Measurements from ENCODE around the gene RBM33. TPM values are rescaled to one million over a fixed set of nuclear protein-coding genes. Genes with fewer than 3 reads are reported as not detected.

The RBM33 gene
- total RNA-seq, 4 donors from 2014 or later = 35.7 to 59.9 (median 44.5) TPM

DNA sequence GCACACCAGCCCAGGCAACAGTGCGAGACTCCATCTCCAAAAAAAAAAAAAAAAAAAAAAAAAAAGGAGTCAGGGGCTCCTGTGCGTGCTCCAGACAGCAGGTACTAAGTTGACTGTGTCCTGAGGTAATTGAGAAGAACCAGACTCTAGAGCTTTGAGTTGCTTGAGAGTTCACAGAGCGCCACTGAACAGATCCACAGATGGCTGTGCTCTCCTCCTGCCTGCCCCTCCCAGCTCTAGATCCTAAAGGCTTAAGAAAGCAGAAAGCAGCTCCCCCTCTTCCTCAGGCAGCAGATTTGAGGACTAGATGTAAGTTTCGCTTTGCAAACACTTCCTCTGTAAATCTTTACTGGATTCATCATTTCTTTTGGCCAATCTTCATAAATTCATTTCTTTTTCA is 129.1 kb downstream of the RBM33 start:
- Histone ChIP-seq H3K4me1 (no peaks in the 10 kb centered on the region), H3K27me3 (no peaks in the 10 kb centered on the region), H3K27ac (no peak overlapping the region), H3K36me3 (peaks cover 42 to 50% of the 10 kb centered on the region in 2 donors), H3K4me3 (replicated peaks in 1 of 3) (no peak overlapping the region), H3K9me3 (no peaks in the 10 kb centered on the region)
- no peak for DNase-seq
- 97 to 100% methylated on average over 4 of the region's 4 CpGs for WGBS, 2 donors
- intact Hi-C loops (cut with DNase I) = no loop called here
- TF ChIP-seq CTCF (IDR thresholded peaks at IDR 0.05) = no peak
- no peak for TF ChIP-seq POLR2A (IDR thresholded peaks at IDR 0.05)

DNA sequence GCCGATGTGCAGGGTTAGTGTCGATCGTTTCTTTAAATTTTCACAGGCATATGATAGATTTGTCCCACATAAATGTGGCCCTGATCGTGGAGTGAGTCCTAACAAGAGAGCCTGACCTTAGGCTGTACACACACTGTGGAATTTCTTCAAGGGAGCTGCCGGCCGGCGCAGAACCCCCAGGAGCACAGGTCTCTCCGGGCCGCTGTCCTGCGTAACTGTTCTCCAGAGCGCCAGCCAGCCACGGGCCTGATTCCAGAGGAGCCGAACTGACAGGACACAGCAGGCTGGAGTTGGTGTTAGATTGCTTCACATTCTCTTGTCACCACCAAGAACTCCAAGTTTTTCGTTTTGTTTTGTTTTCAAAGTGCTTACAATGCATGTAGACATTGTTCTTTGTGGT is 130.5 kb downstream of the RBM33 start:
- H3K36me3 ChIP-seq = peaks cover 35 to 42% of the 10 kb centered on the region in 2 donors

GRCh38 chr7:155775691-155776090 is 131.2 kb downstream of the RBM33 start:
- DNase-seq = no peak
- no peaks in the 10 kb centered on the region for H3K27me3 ChIP-seq
- no peak for TF ChIP-seq POLR2A (IDR thresholded peaks at IDR 0.05)
- no peak for TF ChIP-seq CTCF (IDR thresholded peaks at IDR 0.05)
- H3K36me3 ChIP-seq = peaks cover 32 to 38% of the 10 kb centered on the region in 2 donors
- no peak overlapping the region for H3K4me3 ChIP-seq (replicated peaks in 1 of 3)
- WGBS, 2 donors = 94% methylated on average over 7 of the region's 7 CpGs
- H3K27ac ChIP-seq = no peak overlapping the region
- H3K4me1 ChIP-seq = no peaks in the 10 kb centered on the region
- intact Hi-C loops (cut with DNase I) = no loop called here
- no peaks in the 10 kb centered on the region for H3K9me3 ChIP-seq

More for the DNA sequence above, 130.5 kb downstream of the RBM33 start:
- intact Hi-C loops (cut with DNase I) = no loop called here
- TF ChIP-seq CTCF (IDR thresholded peaks at IDR 0.05) = no peak
- no peak for TF ChIP-seq POLR2A (IDR thresholded peaks at IDR 0.05)
- Histone ChIP-seq H3K27me3 (no peaks in the 10 kb centered on the region), H3K4me3 (replicated peaks in 1 of 3) (no peak overlapping the region), H3K9me3 (no peaks in the 10 kb centered on the region), H3K27ac (no peak overlapping the region), H3K4me1 (no peaks in the 10 kb centered on the region)
- 94 to 95% methylated on average over 14 of the region's 14 CpGs for WGBS, 2 donors
- no peak for DNase-seq

- intact Hi-C loops (cut with DNase I) = no loop called here
- WGBS, 2 donors = 87 to 91% methylated on average over 8 of the region's 8 CpGs
Observed at GRCh38 chr7:155776606-155777005, 132.1 kb downstream of the RBM33 start.

GRCh38 chr7:155778349-155778748 is 133.9 kb downstream of the RBM33 start:
- intact Hi-C loops (cut with DNase I) = no loop called here
- H3K9me3 ChIP-seq = no peaks in the 10 kb centered on the region
- H3K4me3 ChIP-seq (replicated peaks in 1 of 3) = no peak overlapping the region
- no peak overlapping the region for H3K27ac ChIP-seq
- 78 to 80% methylated on average over 6 of the region's 6 CpGs for WGBS, 2 donors
- no peaks in the 10 kb centered on the region for H3K4me1 ChIP-seq
- no peak for DNase-seq
- no peaks in the 10 kb centered on the region for H3K27me3 ChIP-seq
- peaks cover 29 to 37% of the 10 kb centered on the region in 2 donors for H3K36me3 ChIP-seq
- TF ChIP-seq CTCF (IDR thresholded peaks at IDR 0.05) (no peak), POLR2A (IDR thresholded peaks at IDR 0.05) (no peak)

More at GRCh38 chr7:155776606-155777005, 132.1 kb downstream of the RBM33 start:
- TF ChIP-seq CTCF (IDR thresholded peaks at IDR 0.05) = no peak
- TF ChIP-seq POLR2A (IDR thresholded peaks at IDR 0.05) = no peak
- no peaks in the 10 kb centered on the region for H3K4me1 ChIP-seq
- no peak overlapping the region for H3K27ac ChIP-seq
- no peaks in the 10 kb centered on the region for H3K27me3 ChIP-seq
- no peak overlapping the region for H3K4me3 ChIP-seq (replicated peaks in 1 of 3)
- DNase-seq = no peak
- no peaks in the 10 kb centered on the region for H3K9me3 ChIP-seq
- H3K36me3 ChIP-seq = peaks cover 31 to 37% of the 10 kb centered on the region in 2 donors

Data from thyroid gland (tissue), 4 donors.